ENCODE measurements around the gene PCSK1.

Gene PCSK1

GRCh38 chr5:96470785-96471184, 37.7 kb upstream of the PCSK1 start:
- no peak overlapping the region for H3K9ac ChIP-seq (ENCODE audit: low read depth, low read length)
- H3K36me3 ChIP-seq (ENCODE audit: insufficient read depth, low read length): no peaks in the 10 kb centered on the region
- no peaks in the 10 kb centered on the region for H3K4me1 ChIP-seq (ENCODE audit: insufficient read depth, low read length)
- no peak overlapping the region for H3K4me3 ChIP-seq (ENCODE audit: low read depth in 1 of 2, low read length in 2 of 2)
- H3K27ac ChIP-seq (ENCODE audit: low read length): no peak overlapping the region
- H3K27me3 ChIP-seq (ENCODE audit: insufficient read depth, low read length, poor library complexity): no peaks in the 10 kb centered on the region
- no peaks in the 10 kb centered on the region for H3K9me3 ChIP-seq (ENCODE audit: insufficient read depth, low read length, severe bottlenecking)
- DNase-seq (no peak), ATAC-seq (ENCODE audit: insufficient read depth, low read depth) (no peak)
- no peaks in the 10 kb centered on the region for H3K79me2 ChIP-seq (ENCODE audit: insufficient read depth, low read length)
- H4K20me1 ChIP-seq (ENCODE audit: insufficient read depth, low read length): no peaks in the 10 kb centered on the region
- no peak overlapping the region for H2AFZ ChIP-seq (ENCODE audit: low read depth, low read length)
- no peak overlapping the region for H3K4me2 ChIP-seq (ENCODE audit: insufficient read depth, low read length)
- TF ChIP-seq EZH2 (IDR thresholded peaks at IDR 0.05; ENCODE audit: borderline replicate concordance, low read depth, low read length, severe bottlenecking) (no peak), CTCF (IDR thresholded peaks at IDR 0.05; ENCODE audit: borderline replicate concordance, extremely low read depth, low read length, poor library complexity, severe bottlenecking) (no peak)

- no peak overlapping the region for H3K9ac ChIP-seq (ENCODE audit: low read depth, low read length)
- no peaks in the 10 kb centered on the region for H3K79me2 ChIP-seq (ENCODE audit: insufficient read depth, low read length)
- H3K4me1 ChIP-seq (ENCODE audit: insufficient read depth, low read length): no peaks in the 10 kb centered on the region
- DNase-seq (no peak), ATAC-seq (ENCODE audit: insufficient read depth, low read depth) (no peak)
- no peak overlapping the region for H3K4me3 ChIP-seq (ENCODE audit: low read depth in 1 of 2, low read length in 2 of 2)
- no peak overlapping the region for H3K27ac ChIP-seq (ENCODE audit: low read length)
- H3K9me3 ChIP-seq (ENCODE audit: insufficient read depth, low read length, severe bottlenecking): no peaks in the 10 kb centered on the region
- H3K4me2 ChIP-seq (ENCODE audit: insufficient read depth, low read length): no peak overlapping the region
- TF ChIP-seq EZH2 (IDR thresholded peaks at IDR 0.05; ENCODE audit: borderline replicate concordance, low read depth, low read length, severe bottlenecking) (no peak), CTCF (IDR thresholded peaks at IDR 0.05; ENCODE audit: borderline replicate concordance, extremely low read depth, low read length, poor library complexity, severe bottlenecking) (no peak)
- no peak overlapping the region for H2AFZ ChIP-seq (ENCODE audit: low read depth, low read length)
- H3K27me3 ChIP-seq (ENCODE audit: insufficient read depth, low read length, poor library complexity): no peaks in the 10 kb centered on the region
- no peaks in the 10 kb centered on the region for H3K36me3 ChIP-seq (ENCODE audit: insufficient read depth, low read length)
- H4K20me1 ChIP-seq (ENCODE audit: insufficient read depth, low read length): no peaks in the 10 kb centered on the region
Measured at GRCh38 chr5:96468956-96469355, 35.9 kb upstream of the PCSK1 start.

DNA sequence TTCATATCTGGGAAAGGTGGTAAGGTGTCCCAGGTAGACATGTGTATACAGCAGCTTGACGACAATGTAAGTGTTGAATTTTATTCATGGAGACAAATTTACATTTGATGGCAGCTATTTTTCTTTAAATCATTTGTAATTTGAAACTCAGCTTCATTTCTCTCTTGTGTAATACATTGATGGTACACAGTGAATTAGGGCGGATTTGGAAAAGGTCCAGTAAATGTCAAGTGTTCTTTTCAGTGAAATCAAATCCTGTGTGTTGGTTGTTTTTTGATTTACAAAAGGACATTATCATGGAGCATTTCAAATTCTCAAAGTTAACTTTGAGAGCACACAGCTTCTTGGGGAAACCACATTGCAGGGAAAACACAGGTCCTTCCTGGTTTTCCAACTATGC, 30.0 kb upstream of the PCSK1 start:
- Histone ChIP-seq H3K4me2 (ENCODE audit: insufficient read depth, low read length) (no peak overlapping the region), H3K4me3 (ENCODE audit: low read depth in 1 of 2, low read length in 2 of 2) (no peak overlapping the region), H3K27me3 (ENCODE audit: insufficient read depth, low read length, poor library complexity) (peaks cover 12% of the 10 kb centered on the region), H3K36me3 (ENCODE audit: insufficient read depth, low read length) (no peaks in the 10 kb centered on the region), H3K9me3 (ENCODE audit: insufficient read depth, low read length, severe bottlenecking) (no peaks in the 10 kb centered on the region), H3K79me2 (ENCODE audit: insufficient read depth, low read length) (no peaks in the 10 kb centered on the region), H3K4me1 (ENCODE audit: insufficient read depth, low read length) (no peaks in the 10 kb centered on the region), H4K20me1 (ENCODE audit: insufficient read depth, low read length) (no peaks in the 10 kb centered on the region), H3K9ac (ENCODE audit: low read depth, low read length) (no peak overlapping the region), H3K27ac (ENCODE audit: low read length) (no peak overlapping the region), H2AFZ (ENCODE audit: low read depth, low read length) (no peak overlapping the region)
- ATAC-seq (ENCODE audit: insufficient read depth, low read depth) (no peak), DNase-seq (no peak)
- TF ChIP-seq EZH2 (IDR thresholded peaks at IDR 0.05; ENCODE audit: borderline replicate concordance, low read depth, low read length, severe bottlenecking) (no peak), CTCF (IDR thresholded peaks at IDR 0.05; ENCODE audit: borderline replicate concordance, extremely low read depth, low read length, poor library complexity, severe bottlenecking) (no peak)
